IPS DF 19.7 (cell line): Measurements from ENCODE around the gene LMBR1.
"Not testable (repeated sequence)": the region's sequence is repeated elsewhere in the genome, so short reads cannot be mapped to it uniquely, and the experiment has no call there.

Experiments used
- DNase-seq: peaks from one replicate; pipeline ENCODE4 v3.0.0-alpha.2; 2013; ENCODE audit warnings: low read depth, low spot score

The LMBR1 gene

DNA sequence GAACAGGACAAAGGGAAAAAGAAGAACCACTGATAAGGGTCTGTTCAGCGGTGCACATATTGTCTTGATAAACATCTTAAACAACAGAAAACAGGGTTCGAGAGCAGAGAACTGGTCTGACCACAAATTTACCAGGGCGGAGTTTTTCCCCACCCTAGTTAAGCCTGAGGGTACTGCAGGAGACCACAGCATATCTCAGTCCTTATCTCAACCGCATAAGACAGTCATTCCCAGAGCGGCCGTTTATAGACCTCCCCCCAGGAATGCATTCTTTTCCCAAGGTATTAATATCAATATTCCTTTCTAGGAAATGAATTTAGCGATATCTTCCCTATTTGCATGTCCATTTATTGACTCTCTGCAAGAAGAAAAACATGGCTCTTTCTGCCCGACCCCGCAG is 195.7 kb downstream of the LMBR1 start:
- DNase-seq = not testable (repeated sequence)

GRCh38 chr7:156693627-156694026 is 199.4 kb downstream of the LMBR1 start:
- no peak for DNase-seq

GRCh38 chr7:156692849-156693248 is 200.1 kb downstream of the LMBR1 start:
- DNase-seq = no peak

GRCh38 chr7:156691764-156692163 is 201.2 kb downstream of the LMBR1 start:
- DNase-seq = no peak

GRCh38 chr7:156684661-156685060 is 208.3 kb downstream of the LMBR1 start:
- no peak for DNase-seq

DNA sequence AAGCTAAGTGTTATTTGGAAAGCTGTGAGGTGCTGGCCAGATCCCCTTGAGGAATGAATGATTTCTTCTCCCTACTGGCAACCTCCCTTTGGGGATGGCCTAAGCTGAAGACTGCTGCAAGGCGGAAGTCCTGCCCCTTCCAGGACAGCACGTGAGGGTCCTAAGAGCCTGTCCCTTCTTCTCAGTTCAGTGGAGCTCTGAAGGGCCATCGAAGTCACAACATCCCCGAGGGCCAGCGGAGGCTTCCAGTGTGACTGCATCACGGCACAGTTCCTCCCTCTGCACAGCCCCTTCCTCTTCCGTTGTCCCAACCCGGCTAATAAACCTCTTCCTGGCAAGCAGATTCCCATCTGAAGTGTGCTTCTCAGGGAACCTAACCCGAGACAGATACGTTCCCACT is 208.7 kb downstream of the LMBR1 start:
- no peak for DNase-seq

DNA sequence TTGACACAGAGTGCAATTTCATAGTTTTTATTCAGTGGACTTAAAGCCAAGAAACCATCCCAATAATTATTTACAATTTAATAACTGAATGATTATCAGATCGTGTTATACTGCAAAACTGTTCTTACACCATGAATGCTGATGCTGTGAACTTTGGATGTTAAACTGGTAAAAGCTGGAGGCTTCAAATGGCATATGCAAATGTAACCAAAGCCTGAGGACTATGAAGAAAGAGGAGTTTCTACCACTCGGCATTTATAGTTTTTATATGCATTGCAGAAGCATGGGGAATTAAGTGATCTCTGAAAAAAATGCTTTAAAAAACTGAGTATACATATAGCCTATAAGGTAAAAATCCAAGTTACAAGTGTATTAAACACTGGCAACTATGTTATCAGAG is 210.1 kb downstream of the LMBR1 start:
- DNase-seq = no peak

GRCh38 chr7:156680281-156680680 is 212.7 kb downstream of the LMBR1 start:
- DNase-seq = no peak

DNA sequence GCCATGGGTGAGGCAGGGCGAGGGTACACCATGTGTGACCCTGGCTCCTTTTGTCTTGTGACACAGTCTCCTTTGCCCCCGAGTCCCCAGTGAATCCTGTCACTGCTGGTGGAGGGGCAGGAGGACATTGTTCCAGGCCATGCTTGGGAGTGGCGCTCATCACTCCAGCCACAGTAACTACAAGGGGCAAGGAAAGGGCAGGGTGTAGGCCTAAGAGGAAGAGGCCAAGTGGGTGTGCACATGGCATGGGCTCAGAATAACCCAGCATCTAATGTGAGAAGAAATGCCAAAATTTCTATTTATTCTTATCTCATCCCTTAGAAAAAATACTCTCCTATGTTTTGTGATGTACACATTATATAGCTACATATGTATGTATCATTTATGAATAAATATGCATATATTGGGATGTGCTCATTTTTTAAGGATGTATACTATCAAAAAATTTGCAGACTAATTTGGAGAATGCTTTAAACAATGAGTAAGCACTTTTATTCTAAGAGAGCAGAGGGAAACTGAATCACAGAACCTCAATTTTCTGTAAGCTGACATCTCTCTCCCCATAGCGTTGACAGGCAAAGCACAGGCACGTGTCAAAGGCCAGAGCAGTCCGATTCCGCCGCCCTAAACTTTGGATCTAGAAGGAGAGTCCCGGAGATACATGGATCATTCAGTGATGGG is 215.5 kb downstream of the LMBR1 start:
- no peak for DNase-seq

DNA sequence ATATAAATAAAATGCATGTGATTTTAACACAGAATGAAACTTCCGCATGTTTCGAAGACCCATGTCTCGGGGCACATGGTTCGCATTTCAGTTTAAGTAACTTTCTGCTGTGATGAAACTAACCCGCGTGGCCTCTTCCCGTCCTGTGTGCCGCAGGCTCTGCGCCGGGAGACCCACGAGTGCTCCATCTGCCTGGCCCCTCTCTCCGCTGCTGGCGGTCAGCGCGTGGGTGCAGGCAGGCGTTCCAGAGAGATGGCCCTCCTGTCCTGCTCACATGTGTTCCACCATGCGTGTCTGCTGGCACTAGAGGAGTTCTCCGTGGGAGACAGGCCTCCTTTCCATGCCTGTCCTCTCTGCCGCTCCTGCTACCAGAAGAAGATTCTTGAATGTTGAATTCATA is 216.7 kb downstream of the LMBR1 start:
- no peak for DNase-seq

DNA sequence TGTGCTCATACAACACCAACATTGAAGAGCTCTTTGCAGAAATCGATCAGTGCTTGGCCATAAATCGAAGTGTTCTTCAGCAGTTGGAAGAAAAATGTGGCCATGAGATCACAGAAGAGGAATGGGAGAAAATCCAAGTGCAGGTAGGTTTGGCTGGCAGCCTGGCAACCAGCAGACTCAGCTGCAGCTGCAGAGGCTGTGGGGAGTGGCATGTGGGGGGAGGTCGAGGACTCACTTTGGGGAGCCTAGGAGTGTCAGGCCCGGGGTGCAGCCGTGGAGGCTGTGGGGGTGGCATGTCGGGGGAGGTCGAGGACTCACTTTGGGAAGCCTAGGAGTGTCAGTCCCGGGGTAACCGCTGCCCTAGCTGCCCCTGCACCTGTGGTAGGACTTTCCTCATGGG is 217.3 kb downstream of the LMBR1 start:
- no peak for DNase-seq

GRCh38 chr7:156673902-156674301 is 219.1 kb downstream of the LMBR1 start:
- no peak for DNase-seq

GRCh38 chr7:156673454-156673853 is 219.5 kb downstream of the LMBR1 start:
- DNase-seq = no peak

DNA sequence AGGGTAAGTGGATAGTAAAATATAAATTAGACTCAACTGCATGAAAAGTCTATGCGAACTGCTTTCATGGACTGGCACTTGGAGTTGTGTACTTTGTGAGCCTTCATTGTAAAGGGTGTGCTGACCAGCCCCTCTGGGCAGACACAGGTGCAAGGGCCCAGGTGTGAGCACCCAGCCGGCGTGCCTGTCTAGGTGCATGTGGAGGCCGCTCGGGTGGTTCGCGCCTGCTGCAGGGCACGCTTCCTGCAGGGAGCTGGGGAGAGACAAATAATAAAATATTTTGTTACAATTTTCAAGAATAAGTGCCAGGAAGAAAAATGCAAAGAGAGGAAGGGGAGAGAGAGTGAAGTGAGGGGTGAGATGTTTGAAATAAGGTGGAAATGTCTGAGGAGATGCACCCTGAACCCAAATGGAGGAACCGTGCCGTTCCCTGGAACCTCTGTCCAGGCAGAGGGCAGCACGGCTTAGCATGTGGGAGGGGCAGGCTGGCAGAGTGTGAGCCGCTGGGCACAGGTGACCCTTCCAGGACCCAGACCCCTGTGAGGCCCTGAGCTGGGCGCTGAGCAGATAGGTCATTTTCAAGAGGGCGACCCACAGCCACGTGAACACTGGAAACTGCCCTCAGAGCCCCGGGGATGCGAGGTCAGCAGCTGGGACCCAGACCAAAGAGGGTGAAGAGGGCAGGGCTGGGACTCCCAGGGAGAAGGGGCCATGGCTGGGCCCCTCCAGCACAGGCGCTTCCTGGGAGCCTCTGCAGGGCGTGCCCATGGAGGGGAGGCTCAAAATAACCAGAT is 223.8 kb downstream of the LMBR1 start:
- DNase-seq = no peak

GRCh38 chr7:156668130-156668741 is 224.7 kb downstream of the LMBR1 start:
- no peak for DNase-seq

DNA sequence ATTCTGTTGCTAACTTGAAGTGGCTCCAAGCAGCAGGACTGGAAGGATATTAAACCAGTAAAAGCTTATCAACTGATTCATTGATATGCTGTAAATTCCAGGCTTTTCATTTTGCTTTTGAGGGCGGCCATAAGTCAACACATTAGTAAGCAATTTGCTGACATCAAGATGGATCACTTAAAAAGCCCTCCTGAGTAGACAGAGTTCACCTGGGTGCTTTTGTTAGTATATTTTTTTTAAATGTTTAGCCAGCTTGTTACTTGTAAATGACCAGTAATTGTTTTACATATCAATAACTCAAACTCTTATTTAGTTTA is 225.9 kb downstream of the LMBR1 start:
- DNase-seq = no peak

GRCh38 chr7:156666368-156667109 is 226.4 kb downstream of the LMBR1 start:
- no peak for DNase-seq

GRCh38 chr7:156665101-156665500 is 227.9 kb downstream of the LMBR1 start:
- DNase-seq = no peak

DNA sequence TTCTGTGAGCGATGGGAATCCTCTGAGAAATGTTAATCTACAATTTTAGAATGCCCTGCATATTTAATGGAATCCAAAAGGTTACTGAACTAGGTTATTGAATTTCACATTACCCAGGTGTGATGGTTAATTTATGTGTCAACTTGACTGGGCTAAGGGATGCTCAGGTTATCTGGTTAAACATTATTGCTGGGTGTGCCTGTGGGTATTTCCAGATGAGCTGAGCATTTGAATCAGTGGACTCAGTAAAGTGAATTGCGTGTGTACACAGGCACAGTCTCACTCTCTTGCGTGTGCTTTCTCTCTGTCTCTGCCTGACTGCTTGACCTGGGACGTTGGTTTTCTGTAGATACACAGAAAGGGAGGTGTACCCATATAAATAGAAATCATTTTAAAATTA is 230.7 kb downstream of the LMBR1 start:
- DNase-seq = no peak

- DNase-seq = no peak
Observed at GRCh38 chr7:156661637-156662036, 231.3 kb downstream of the LMBR1 start.

DNA sequence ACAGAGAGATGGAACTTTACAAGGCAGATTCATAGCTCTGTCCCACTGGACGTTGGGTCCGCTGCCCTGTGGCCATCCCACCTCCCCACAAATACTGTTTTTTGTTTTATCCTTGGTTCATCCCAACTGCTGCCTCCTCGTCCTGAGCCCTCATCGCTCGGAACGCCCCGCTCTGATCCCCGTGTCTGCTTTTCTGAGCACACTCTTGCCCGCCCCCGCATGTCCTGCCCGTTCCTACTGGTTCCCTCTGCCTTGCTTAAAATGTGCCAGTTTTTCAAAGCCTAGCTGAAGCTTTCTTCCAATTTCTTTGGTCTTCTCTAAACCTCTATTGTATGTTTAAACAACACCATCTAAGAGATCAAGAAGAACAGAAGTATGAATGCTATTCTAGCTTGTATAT is 233.0 kb downstream of the LMBR1 start:
- DNase-seq = no peak

DNA sequence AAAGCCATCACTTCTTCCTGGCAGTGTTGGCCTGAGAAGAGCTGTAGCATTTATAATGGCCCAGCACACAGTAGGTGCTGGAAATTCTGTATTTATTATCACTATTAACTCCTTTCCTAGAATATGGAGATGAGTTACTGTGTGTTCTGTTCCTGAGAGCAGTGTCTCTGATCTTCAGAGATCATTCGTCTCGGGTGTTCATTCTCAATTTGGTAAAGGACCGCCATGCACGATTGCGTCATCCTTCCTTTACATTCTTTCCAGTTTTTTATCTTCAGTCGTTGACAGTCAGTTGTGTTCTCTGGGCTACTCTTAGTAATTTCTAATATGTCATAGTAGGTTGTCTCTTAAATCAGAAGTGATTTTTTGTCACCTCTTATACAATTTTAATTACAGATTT is 233.8 kb downstream of the LMBR1 start:
- no peak for DNase-seq
